Fibroblast of lung (primary cell): ENCODE results near the gene NT5C1A. TPM values are rescaled to one million over a fixed set of nuclear protein-coding genes. Genes with fewer than 3 reads are reported as not detected.

Source experiments
- DNase-seq, 2 donors: peaks; one replicate each; pipeline versions ENCODE4 v3.0.0 to v3.0.0-alpha.2; 2010; ENCODE audit warnings: low read depth in 2 of 2
- H2AFZ ChIP-seq: 2 replicates; pipeline ENCODE4 v1.5.1; 2012; ENCODE audit warnings: low read length, control low read depth, inconsistent platforms
- H3K27ac ChIP-seq: 2 replicates; pipeline ENCODE4 v1.5.1; 2011; ENCODE audit warnings: low read length, control low read depth; ENCODE audit not compliant: insufficient read depth
- H3K27me3 ChIP-seq: 2 replicates; pipeline ENCODE4 v1.5.1; 2011; ENCODE audit warnings: mild to moderate bottlenecking, low read length; ENCODE audit not compliant: control insufficient read depth, insufficient read depth
- H3K36me3 ChIP-seq: 2 replicates; pipeline ENCODE4 v1.5.1; 2011; ENCODE audit warnings: low read length; ENCODE audit not compliant: control insufficient read depth, insufficient read depth
- H3K4me1 ChIP-seq: 2 replicates; pipeline ENCODE4 v1.5.1; 2011; ENCODE audit warnings: low read length; ENCODE audit not compliant: control insufficient read depth, insufficient read depth; ENCODE audit errors: extremely low read depth
- H3K4me2 ChIP-seq: 2 replicates; pipeline ENCODE4 v1.5.1; 2011; ENCODE audit warnings: low read length, control low read depth; ENCODE audit not compliant: insufficient read depth; ENCODE audit errors: extremely low read depth
- H3K4me3 ChIP-seq, 4 experiments: fragments of 200-600 bp in 1 of 4; sonication (generic) in 1 of 4; replicated peaks in 1 of 4; 2 replicates each; pipeline ENCODE4 v1.5.1; 2011 to 2016; ENCODE audit warnings: low read length in 4 of 4, low read depth in 3 of 4, mild to moderate bottlenecking in 3 of 4, control low read depth in 2 of 4, inconsistent platforms in 1 of 4, mixed read lengths in 1 of 4; ENCODE audit not compliant: insufficient read depth in 1 of 4; ENCODE audit errors: control extremely low read depth in 1 of 4
- H3K79me2 ChIP-seq: 2 replicates; pipeline ENCODE4 v1.5.1; 2012; ENCODE audit warnings: mild to moderate bottlenecking, low read length, inconsistent platforms; ENCODE audit not compliant: control insufficient read depth, insufficient read depth
- H3K9ac ChIP-seq: 2 replicates; pipeline ENCODE4 v1.5.1; 2011; ENCODE audit warnings: mild to moderate bottlenecking, low read length, control low read depth; ENCODE audit not compliant: insufficient read depth
- H3K9me3 ChIP-seq: 2 replicates; pipeline ENCODE4 v1.5.1; 2012; ENCODE audit warnings: low read depth, low read length; ENCODE audit not compliant: control insufficient read depth, insufficient read depth
- H4K20me1 ChIP-seq: 2 replicates; pipeline ENCODE4 v1.5.1; 2011; ENCODE audit warnings: low read length; ENCODE audit not compliant: control insufficient read depth, insufficient read depth; ENCODE audit errors: extremely low read depth
- CTCF ChIP-seq, 2 donors: IDR thresholded peaks in 1 of 2; conservative IDR thresholded peaks in 1 of 2; 1 replicate in 1 of 2; 2 replicates in 1 of 2; pipeline ENCODE4 v1.5.1; 2011 to 2012; ENCODE audit warnings: low read length in 2 of 2, control low read depth in 1 of 2, inconsistent platforms in 1 of 2, low read depth in 1 of 2, mild to moderate bottlenecking in 1 of 2
- EZH2 ChIP-seq: IDR thresholded peaks from 2 replicates; pipeline ENCODE4 v1.5.1; 2012; ENCODE audit warnings: low read length, control low read depth, mild to moderate bottlenecking; ENCODE audit errors: missing control alignments
- polyA plus RNA-seq, 2 donors: library from polyadenylated mRNA; depleted of rRNA in 1 of 2; stranded (reverse) in 1 of 2; unstranded in 1 of 2; fragments of >200 nt; gene quantifications; 2 replicates each; pipeline ENCODE4 v1.2.1, GENCODE V29; 2011 to 2012; ENCODE audit warnings: missing spikeins in 1 of 2
- total RNA-seq: library from RNA; depleted of rRNA; stranded (reverse); fragments of >200 nt; gene quantifications from 2 replicates; pipeline ENCODE4 v1.2.1, GENCODE V29; 2014

NT5C1A gene
- total and polyA plus RNA-seq, 2 donors (not counting 1 experiment from before 2014, with no cell fraction given) = not detected

- Histone ChIP-seq H4K20me1 (no peaks in the 10 kb centered on the region), H3K79me2 (no peaks in the 10 kb centered on the region), H3K27me3 (peaks cover 63% of the 10 kb centered on the region), H3K27ac (no peak overlapping the region), H3K4me1 (no peaks in the 10 kb centered on the region), H3K4me2 (no peak overlapping the region), H2AFZ (no peak overlapping the region), H3K9me3 (no peaks in the 10 kb centered on the region), H3K4me3 (no peak overlapping the region), H3K9ac (no peak overlapping the region), H3K36me3 (no peaks in the 10 kb centered on the region)
- TF ChIP-seq EZH2 = no peak
- TF ChIP-seq CTCF (conservative IDR thresholded peaks at IDR 0.05 in 1 of 2, IDR thresholded peaks at IDR 0.05 in 1 of 2; ENCODE audit: low read depth in 1 of 2, low read length in 2 of 2) = no peak
- no peak for DNase-seq
Observed at GRCh38 chr1:39689214-39689613, 17.3 kb upstream of the NT5C1A start.

GRCh38 chr1:39688706-39689105, 16.8 kb upstream of the NT5C1A start:
- Histone ChIP-seq H3K27ac (no peak overlapping the region), H2AFZ (no peak overlapping the region)
- peak in 1 of 2 donors; percentile 18 for DNase-seq

GRCh38 chr1:39687243-39687642, 15.3 kb upstream of the NT5C1A start:
- H3K4me3 ChIP-seq = no peak overlapping the region
- no peaks in the 10 kb centered on the region for H3K4me1 ChIP-seq
- no peak overlapping the region for H3K4me2 ChIP-seq
- H4K20me1 ChIP-seq = no peaks in the 10 kb centered on the region
- H3K36me3 ChIP-seq = no peaks in the 10 kb centered on the region
- DNase-seq = no peak
- no peaks in the 10 kb centered on the region for H3K79me2 ChIP-seq
- TF ChIP-seq EZH2 = peak; percentile 13
- no peak for TF ChIP-seq CTCF (conservative IDR thresholded peaks at IDR 0.05 in 1 of 2, IDR thresholded peaks at IDR 0.05 in 1 of 2; ENCODE audit: low read depth in 1 of 2, low read length in 2 of 2)
- peaks cover 55% of the 10 kb centered on the region for H3K27me3 ChIP-seq
- H3K9ac ChIP-seq = no peak overlapping the region
- H2AFZ ChIP-seq = no peak overlapping the region
- no peaks in the 10 kb centered on the region for H3K9me3 ChIP-seq
- no peak overlapping the region for H3K27ac ChIP-seq

More at GRCh38 chr1:39688706-39689105, 16.8 kb upstream of the NT5C1A start:
- Histone ChIP-seq H3K4me2 (no peak overlapping the region), H3K27me3 (peaks cover 62% of the 10 kb centered on the region), H3K4me1 (no peaks in the 10 kb centered on the region), H3K9me3 (no peaks in the 10 kb centered on the region), H4K20me1 (no peaks in the 10 kb centered on the region), H3K9ac (no peak overlapping the region), H3K4me3 (no peak overlapping the region), H3K36me3 (no peaks in the 10 kb centered on the region), H3K79me2 (no peaks in the 10 kb centered on the region)
- TF ChIP-seq EZH2 (no peak), CTCF (conservative IDR thresholded peaks at IDR 0.05 in 1 of 2, IDR thresholded peaks at IDR 0.05 in 1 of 2; ENCODE audit: low read depth in 1 of 2, low read length in 2 of 2) (no peak)
